HepG2 (cell line): ENCODE data around the gene DIAPH3.

Experiments
- ELF4 ChIP-seq: sonication (generic); formaldehyde crosslinking; IDR thresholded peaks from 2 replicates; pipeline ENCODE4 v1.5.0; 2020; ENCODE audit warnings: missing genetic modification reagents, mild to moderate bottlenecking, moderate library complexity, borderline replicate concordance
- FOXM1 ChIP-seq: sonication (generic); formaldehyde crosslinking; IDR thresholded peaks from 2 replicates; pipeline ENCODE4 v1.5.0; 2020; ENCODE audit warnings: missing genetic modification reagents
- KDM1A ChIP-seq: IDR thresholded peaks from 2 replicates; pipeline ENCODE4 v1.6.1; 2016; ENCODE audit warnings: missing compliant biosample characterization
- NR2F1 ChIP-seq, 2 experiments: fragments of 450-650 bp in 1 of 2; formaldehyde crosslinking in 1 of 2; IDR thresholded peaks; 2 replicates each; pipeline versions ENCODE4 v1.5.0 to v1.6.1; 2016 to 2020; ENCODE audit warnings: mild to moderate bottlenecking in 1 of 2, missing compliant biosample characterization in 1 of 2, missing genetic modification reagents in 1 of 2, moderate library complexity in 1 of 2
- TARDBP ChIP-seq: sonication (generic); formaldehyde crosslinking; IDR thresholded peaks from 2 replicates; pipeline ENCODE4 v1.8.0; 2022; ENCODE audit warnings: mild to moderate bottlenecking, missing genetic modification reagents
- ZNF577 ChIP-seq: sonication (generic); formaldehyde crosslinking; IDR thresholded peaks from 2 replicates; pipeline ENCODE4 v1.4.0; 2020; ENCODE audit warnings: mild to moderate bottlenecking, low read depth, missing genetic modification reagents, borderline replicate concordance
- TF ChIP-seq, protein P1 (sequence below): sonication (generic); formaldehyde crosslinking; IDR thresholded peaks from 2 replicates; pipeline ENCODE4 v1.5.0; 2020; ENCODE audit warnings: mild to moderate bottlenecking, missing genetic modification reagents, moderate library complexity

DNA sequence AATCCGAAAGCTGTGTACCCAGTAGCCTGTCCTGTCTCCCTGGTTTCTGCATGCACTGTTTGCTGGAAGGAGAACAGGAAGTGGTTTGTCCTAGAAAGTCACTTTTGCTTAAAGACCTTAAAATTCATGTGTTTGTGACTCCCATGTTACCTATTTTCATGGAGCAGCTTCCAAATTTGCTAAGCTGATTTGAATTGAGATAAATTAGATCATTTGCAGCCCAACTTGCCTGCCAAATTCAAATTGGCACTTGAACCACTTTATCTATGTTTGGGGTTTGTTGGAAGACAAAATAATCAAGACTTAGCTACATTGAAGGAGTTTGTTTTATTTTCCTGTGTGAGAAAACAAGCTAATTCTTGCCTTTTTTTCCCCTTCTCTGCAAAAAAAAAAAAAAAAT lies 532.5 kb downstream of the DIAPH3 start:
- TF ChIP-seq FOXM1 (CRISPR knock-in tag) (no peak), TARDBP (CRISPR knock-in tag) (no peak), NR2F1 (CRISPR knock-in tag; IDR thresholded peaks at IDR 0.05) (no peak), KDM1A (CRISPR knock-in tag) (no peak), ELF4 (no peak), ZNF577 (no peak)
- TF ChIP-seq, protein P1, sequence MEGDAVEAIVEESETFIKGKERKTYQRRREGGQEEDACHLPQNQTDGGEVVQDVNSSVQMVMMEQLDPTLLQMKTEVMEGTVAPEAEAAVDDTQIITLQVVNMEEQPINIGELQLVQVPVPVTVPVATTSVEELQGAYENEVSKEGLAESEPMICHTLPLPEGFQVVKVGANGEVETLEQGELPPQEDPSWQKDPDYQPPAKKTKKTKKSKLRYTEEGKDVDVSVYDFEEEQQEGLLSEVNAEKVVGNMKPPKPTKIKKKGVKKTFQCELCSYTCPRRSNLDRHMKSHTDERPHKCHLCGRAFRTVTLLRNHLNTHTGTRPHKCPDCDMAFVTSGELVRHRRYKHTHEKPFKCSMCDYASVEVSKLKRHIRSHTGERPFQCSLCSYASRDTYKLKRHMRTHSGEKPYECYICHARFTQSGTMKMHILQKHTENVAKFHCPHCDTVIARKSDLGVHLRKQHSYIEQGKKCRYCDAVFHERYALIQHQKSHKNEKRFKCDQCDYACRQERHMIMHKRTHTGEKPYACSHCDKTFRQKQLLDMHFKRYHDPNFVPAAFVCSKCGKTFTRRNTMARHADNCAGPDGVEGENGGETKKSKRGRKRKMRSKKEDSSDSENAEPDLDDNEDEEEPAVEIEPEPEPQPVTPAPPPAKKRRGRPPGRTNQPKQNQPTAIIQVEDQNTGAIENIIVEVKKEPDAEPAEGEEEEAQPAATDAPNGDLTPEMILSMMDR (CRISPR knock-in tag), result no peak
